ENCODE measurements around the gene PLXNB2. TPM values are rescaled to one million over a fixed set of nuclear protein-coding genes. Genes with fewer than 3 reads are reported as not detected.

PLXNB2 gene
- total and polyA plus RNA-seq, 12 donors = 12.4 to 431 (median 296) TPM

DNA sequence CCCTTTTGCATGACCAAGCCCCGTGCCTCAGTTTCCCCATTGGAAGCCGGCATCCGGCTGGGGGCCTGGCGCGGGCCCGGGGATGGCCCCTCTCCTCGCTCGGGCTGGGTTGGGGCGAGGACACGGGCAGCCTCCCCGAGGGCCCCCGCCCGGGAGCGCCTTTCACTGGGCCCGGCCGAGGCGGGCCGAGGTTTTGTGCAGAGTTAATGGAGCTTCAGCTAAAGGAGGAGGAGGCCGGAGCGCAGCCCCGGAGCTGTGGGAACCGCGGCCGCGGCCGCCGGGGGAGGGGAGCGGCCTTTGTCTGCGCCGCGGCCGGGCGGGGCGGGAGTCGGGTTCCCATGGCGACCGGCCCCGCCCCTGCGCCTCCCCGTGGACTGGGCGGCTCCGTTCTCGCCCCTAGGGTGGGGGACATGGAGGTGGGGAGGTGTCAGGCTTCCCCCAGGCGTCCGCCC, 35.9 kb downstream of the PLXNB2 start:
- DNase-seq = peak in 4 of 7 donors; percentile 64 to 80 (median 70)
- WGBS, 4 donors = 0 to 2% (median 0%) methylated on average over 1 to 45 of the region's 45 CpGs
- H3K4me3 ChIP-seq = peak overlapping the region in 1 of 4 donors; percentile 59
- H3K27ac ChIP-seq = peak overlapping the region in 1 of 5 donors; percentile 70
- intact Hi-C loops (cut with DNase I) = no loop called here
- H3K4me1 ChIP-seq (replicated peaks in 1 of 2) = peaks cover 31 to 46% of the 10 kb centered on the region in 2 donors
- H3K9me3 ChIP-seq (replicated peaks in 1 of 3) = no peaks in the 10 kb centered on the region
- no peaks in the 10 kb centered on the region for H3K27me3 ChIP-seq
- TF ChIP-seq, protein P1, sequence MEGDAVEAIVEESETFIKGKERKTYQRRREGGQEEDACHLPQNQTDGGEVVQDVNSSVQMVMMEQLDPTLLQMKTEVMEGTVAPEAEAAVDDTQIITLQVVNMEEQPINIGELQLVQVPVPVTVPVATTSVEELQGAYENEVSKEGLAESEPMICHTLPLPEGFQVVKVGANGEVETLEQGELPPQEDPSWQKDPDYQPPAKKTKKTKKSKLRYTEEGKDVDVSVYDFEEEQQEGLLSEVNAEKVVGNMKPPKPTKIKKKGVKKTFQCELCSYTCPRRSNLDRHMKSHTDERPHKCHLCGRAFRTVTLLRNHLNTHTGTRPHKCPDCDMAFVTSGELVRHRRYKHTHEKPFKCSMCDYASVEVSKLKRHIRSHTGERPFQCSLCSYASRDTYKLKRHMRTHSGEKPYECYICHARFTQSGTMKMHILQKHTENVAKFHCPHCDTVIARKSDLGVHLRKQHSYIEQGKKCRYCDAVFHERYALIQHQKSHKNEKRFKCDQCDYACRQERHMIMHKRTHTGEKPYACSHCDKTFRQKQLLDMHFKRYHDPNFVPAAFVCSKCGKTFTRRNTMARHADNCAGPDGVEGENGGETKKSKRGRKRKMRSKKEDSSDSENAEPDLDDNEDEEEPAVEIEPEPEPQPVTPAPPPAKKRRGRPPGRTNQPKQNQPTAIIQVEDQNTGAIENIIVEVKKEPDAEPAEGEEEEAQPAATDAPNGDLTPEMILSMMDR (IDR thresholded peaks at IDR 0.05) = peak in 1 of 6 experiments; percentile 16
- TF ChIP-seq POLR2A (IDR thresholded peaks at IDR 0.05) = no peak
- peaks cover 0 to 13% of the 10 kb centered on the region in 2 donors for H3K36me3 ChIP-seq (replicated peaks in 1 of 2)

DNA sequence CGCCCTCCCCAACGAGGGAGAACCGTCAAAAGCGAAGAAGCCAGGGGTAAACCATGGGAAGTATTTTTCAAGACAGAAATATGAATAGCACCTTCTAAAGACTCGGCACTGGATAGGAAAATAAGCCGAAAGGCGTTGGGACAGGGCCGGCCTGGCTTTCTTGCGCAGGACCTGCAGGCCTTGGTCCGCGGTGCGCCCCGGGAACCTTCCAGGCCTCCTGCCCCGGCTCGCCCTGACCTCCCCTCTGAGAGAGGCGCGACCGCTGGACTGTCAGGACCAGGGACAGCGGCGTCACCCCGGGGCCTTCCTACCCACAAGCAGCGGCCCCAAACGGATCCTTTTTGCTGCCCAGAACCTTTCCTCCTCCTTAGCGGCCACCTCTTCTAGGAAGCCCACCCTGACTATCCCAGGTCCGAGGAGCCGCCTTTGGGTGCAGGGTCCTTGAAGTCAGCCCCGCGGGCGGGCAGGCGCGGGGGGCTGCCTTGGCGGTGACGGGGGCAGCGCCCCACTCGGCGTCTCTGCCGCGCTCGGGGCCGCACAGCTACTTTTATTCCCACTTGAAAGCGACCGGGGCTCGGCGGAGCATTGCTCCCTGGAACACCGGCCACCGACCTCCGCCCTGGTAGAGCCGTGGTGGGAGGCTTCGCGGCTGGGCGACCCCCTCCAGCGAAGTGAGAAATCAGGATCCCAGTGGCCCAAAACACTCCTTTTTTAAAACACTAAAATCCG, 36.6 kb downstream of the PLXNB2 start:
- Histone ChIP-seq H3K27me3 (no peaks in the 10 kb centered on the region), H3K4me1 (replicated peaks in 1 of 2) (peaks cover 31 to 46% of the 10 kb centered on the region in 2 donors), H3K27ac (peak overlapping the region in 4 of 5 donors; percentile 7 to 83 (median 52)), H3K9me3 (replicated peaks in 1 of 3) (no peaks in the 10 kb centered on the region), H3K36me3 (replicated peaks in 1 of 2) (peaks cover 0 to 10% of the 10 kb centered on the region in 2 donors), H3K4me3 (peak overlapping the region in 2 of 4 donors; percentile 13 to 59)
- intact Hi-C loops (cut with DNase I) = no loop called here
- 2 to 9% (median 4%) methylated on average over 17 to 53 of the region's 53 CpGs for WGBS, 4 donors
- peak; percentile 74 to 83 (median 79) for DNase-seq
- TF ChIP-seq POLR2A (IDR thresholded peaks at IDR 0.05) = no peak
- TF ChIP-seq, protein P1 (IDR thresholded peaks at IDR 0.05) = no peak

DNA sequence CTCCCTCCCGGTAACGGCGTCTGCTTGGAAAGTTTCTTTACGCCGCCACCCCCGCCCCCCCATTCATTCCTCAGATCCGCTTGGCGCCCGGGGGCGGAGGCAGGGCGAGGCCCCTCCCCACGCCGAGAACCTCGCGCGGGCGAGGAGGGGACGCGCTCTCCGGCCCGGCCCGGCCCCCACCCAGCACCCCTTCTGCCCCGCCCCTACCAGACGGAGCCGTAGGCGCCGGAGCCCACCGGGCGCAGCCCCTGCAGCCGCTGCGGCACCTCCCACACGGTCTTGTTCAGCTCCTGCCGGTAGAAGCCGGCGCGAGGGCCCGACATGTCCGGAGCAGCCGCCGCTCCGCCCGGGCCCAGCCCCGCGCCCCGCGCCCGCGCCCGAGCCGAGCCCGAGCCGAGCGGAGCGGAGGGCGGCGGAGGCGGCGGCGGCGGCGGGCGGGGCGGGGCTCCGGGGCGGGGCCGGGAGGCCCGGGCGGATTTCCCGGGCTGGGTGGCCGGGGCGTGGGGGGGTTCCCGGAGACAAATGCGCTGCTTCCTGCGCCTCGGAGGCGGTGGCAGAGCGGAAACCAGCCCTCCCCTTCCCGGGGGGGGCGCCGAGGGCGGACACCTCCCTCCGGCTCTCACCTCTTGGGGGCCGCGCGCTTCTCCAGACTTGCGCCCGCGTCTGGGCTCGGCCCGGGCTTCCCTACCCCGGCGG, 37.3 kb downstream of the PLXNB2 start, which contains the start of gene MAPK11:
Gene MAPK11, minus strand, starts transcription at position 411 of the 696 bp plus-strand sequence. Its CDS starts 88 bp downstream, at position 323.
- no peaks in the 10 kb centered on the region for H3K9me3 ChIP-seq (replicated peaks in 1 of 3)
- no peak for TF ChIP-seq POLR2A (IDR thresholded peaks at IDR 0.05)
- TF ChIP-seq, protein P1 (IDR thresholded peaks at IDR 0.05) = no peak
- DNase-seq = peak in 1 of 7 donors; percentile 46
- H3K36me3 ChIP-seq (replicated peaks in 1 of 2) = peaks cover 0 to 3% of the 10 kb centered on the region in 2 donors
- H3K4me3 ChIP-seq = peak within 1 kb of the TSS in 2 of 4 donors; percentile 13 to 59
- WGBS, 4 donors = 0 to 1% (median 0%) methylated on average over 4 to 92 of the region's 92 CpGs
- peak within 1 kb of the TSS in 4 of 5 donors; percentile 7 to 83 (median 52) for H3K27ac ChIP-seq
- no peaks in the 10 kb centered on the region for H3K27me3 ChIP-seq
- intact Hi-C loops (cut with DNase I) = no loop called here
- H3K4me1 ChIP-seq (replicated peaks in 1 of 2) = peaks cover 31 to 46% of the 10 kb centered on the region in 2 donors

DNA sequence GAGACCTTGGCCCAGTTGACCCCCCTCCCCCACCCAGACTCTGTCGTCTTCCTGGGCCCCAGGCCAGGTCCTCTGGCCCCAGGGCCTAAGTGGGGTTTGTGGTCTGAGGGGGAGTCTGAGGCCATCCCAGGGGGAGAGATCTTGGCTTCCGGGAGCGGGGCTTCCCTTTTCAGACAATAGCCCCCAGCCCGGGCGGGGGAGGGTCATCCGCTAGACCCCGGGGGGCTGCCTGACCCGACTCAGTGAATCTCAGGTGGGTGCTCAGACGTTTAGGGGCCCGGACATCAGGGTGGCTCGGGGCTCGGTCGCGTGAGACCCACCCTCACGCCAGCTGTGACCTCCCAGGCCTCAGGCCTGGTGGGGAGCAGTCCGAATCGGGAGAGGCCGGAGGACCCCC, 37.9 kb downstream of the PLXNB2 start:
- Histone ChIP-seq H3K9me3 (replicated peaks in 1 of 3) (no peaks in the 10 kb centered on the region), H3K27ac (peak overlapping the region in 3 of 5 donors; percentile 7 to 83 (median 26)), H3K27me3 (no peaks in the 10 kb centered on the region), H3K36me3 (replicated peaks in 1 of 2) (no peaks in the 10 kb centered on the region), H3K4me3 (peak overlapping the region in 1 of 4 donors; percentile 59), H3K4me1 (replicated peaks in 1 of 2) (peaks cover 31 to 46% of the 10 kb centered on the region in 2 donors)
- 0 to 27% (median 21%) methylated on average over 1 to 18 of the region's 18 CpGs for WGBS, 4 donors
- intact Hi-C loops (cut with DNase I) = no loop called here
- no peak for DNase-seq
- TF ChIP-seq, protein P1 (IDR thresholded peaks at IDR 0.05) = no peak
- TF ChIP-seq POLR2A (IDR thresholded peaks at IDR 0.05) = no peak
